Erythroblast (primary cell): ENCODE data around the gene IL1RL1.

ENCODE experiments used
- GATA1 ChIP-seq: IDR thresholded peaks from 2 replicates; pipeline ENCODE4 v1.6.1; 2011; ENCODE audit warnings: low read depth, mild to moderate bottlenecking, control low read depth, low read length, moderate library complexity
- POLR2A ChIP-seq: IDR thresholded peaks from 2 replicates; pipeline ENCODE4 v1.6.1; 2011; ENCODE audit warnings: mild to moderate bottlenecking, low read length

GRCh38 chr2:102386004-102386403, 74.6 kb downstream of the IL1RL1 start:
- TF ChIP-seq POLR2A, result no peak
- no peak for TF ChIP-seq GATA1
